ENCODE results near the gene DMC1.

- TF ChIP-seq CTCF (IDR thresholded peaks at IDR 0.05) (no peak), POLR2A (IDR thresholded peaks at IDR 0.05) (no peak)
Measured at GRCh38 chr22:38523029-38523428, 47.0 kb downstream of the DMC1 start.
